GM21737 (cell line): ENCODE data around the gene MRPS6.

Source experiments
- ATAC-seq: cut with Tn5 transposase; IDR thresholded peaks from one replicate; pipeline ENCODE4 v1.9.1; 2021; ENCODE audit warnings: mild to moderate bottlenecking, moderate library complexity; ENCODE audit not compliant: unreplicated experiment

Gene MRPS6

GRCh38 chr21:34065027-34065426 is 8.4 kb upstream of the MRPS6 start:
- ATAC-seq: no peak

GRCh38 chr21:34071683-34072082 is 1.7 kb upstream of the MRPS6 start:
- ATAC-seq: no peak

- ATAC-seq: no peak
Measured at GRCh38 chr21:34072145-34073031, 990 bp upstream of the MRPS6 start.

GRCh38 chr21:34073749-34074282 is 438 bp downstream of the MRPS6 start:
- peak; percentile 41 for ATAC-seq

DNA sequence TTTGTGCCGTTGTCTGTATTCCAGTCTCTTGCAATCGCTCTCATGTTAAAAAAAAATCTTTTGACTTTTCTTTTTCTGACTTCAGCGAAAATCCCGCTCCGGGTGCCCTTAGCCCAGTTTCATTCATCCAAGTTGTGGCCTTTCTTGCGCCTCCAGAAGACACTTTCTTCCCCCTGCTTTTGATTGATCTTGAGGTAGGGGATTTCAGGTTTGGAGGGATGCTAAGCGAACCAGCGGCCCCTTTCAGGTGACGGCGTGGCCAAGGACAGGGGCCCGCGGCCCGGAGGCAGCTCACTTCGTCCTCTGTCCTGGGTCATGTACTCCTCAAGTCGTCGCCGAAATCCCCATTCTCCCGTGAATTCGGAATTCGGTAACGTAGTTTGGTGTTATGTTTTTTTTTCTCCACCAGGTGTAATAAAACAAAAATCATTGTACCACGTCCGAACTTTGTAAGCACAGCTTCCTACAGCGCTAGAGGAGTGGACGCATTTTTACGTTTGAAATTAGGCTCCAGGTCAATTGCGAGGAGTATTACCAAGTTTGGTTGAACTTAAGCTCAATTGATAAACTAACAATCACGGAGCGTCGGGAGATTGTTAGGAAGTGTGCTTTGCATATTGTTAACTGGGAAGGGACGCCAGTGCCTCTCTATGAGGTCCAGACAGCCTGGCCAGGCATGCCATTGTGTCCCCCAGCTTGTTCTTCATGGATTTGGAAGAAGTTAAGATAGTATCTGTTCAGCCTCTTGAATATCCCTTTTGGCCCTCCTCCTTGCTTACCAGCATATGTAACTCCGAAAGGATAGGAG is 1.1 kb downstream of the MRPS6 start:
- no peak for ATAC-seq

DNA sequence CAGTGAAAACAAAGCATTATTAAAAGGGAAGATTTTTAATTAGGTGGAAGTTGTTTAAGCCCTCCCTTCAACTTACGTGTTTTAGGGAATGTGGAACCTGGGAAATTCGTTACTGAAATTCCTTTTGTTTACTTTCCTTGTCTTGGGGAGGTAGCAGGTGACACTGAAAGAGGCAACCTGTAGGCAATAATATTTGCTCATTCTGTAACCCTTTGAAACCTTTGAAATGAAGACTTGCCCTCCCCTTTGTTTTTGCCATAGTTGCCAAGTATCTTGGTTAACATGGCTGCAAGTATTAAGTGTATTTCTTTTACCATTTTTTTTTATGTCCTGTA is 1.7 kb downstream of the MRPS6 start:
- no peak for ATAC-seq

GRCh38 chr21:34075760-34076660 is 2.6 kb downstream of the MRPS6 start:
- no peak for ATAC-seq

- ATAC-seq: no peak
Measured at GRCh38 chr21:34076835-34077234, 3.5 kb downstream of the MRPS6 start.

- ATAC-seq: no peak
Measured at GRCh38 chr21:34077888-34078287, 4.5 kb downstream of the MRPS6 start.

DNA sequence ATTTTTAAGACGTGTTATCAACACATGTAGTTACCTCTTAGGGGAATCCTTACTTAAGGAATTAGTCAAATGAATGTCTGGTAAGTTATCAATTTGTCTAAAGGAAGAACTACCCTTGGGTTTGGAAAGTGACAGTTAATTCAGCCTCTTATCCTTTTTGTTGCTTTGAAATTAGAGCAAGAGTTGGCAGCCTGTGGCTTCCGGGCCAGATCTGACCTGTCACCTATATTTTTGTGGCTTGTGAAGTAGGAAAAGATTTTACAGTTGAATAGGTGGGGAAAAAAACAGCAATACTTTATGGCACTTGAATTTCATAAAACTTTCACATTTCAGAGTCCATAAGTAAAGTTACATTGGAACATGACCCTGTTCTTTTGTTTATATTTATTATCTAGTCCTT is 5.5 kb downstream of the MRPS6 start:
- no peak for ATAC-seq

DNA sequence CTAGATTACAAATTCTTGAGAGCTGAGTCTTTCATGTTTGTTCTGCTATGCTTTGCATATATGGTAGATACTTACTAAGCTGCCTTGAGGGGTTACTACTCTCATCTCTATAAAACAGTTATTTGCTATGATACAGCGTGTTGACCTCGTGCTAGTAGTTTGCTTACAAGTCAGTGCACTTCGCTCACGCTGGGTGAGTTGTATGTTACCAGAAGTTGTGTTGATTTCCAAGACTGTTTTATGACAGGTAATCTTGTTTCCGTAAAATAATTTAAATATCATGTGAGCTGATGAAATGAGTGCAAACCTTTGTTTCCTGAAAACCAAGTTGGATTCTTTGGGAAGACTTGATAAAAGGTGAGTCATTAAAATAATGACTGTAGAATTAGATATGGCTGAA is 7.3 kb downstream of the MRPS6 start:
- no peak for ATAC-seq

DNA sequence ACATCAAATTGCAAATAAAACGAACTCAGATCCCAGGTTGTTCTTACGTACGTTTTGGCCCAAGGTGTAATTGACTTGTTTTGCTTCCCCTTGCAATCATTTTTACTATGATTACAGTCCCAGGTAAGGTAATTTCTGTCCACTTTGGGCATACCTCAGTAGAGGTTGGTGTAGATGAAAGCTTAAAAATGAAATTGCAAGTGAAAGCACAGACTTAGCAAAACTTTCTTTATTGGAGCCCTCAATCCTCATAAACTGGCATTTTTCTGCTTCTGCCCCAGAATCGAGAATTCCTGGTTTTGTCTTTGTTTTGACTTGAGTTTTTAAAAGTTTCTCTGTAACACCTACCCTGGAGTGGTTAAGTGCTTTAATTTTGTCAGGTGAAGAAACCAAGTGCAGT is 9.4 kb downstream of the MRPS6 start:
- no peak for ATAC-seq

GRCh38 chr21:34083357-34083756 is 10.0 kb downstream of the MRPS6 start:
- ATAC-seq: no peak

GRCh38 chr21:34085129-34085528 is 11.8 kb downstream of the MRPS6 start:
- ATAC-seq: no peak

DNA sequence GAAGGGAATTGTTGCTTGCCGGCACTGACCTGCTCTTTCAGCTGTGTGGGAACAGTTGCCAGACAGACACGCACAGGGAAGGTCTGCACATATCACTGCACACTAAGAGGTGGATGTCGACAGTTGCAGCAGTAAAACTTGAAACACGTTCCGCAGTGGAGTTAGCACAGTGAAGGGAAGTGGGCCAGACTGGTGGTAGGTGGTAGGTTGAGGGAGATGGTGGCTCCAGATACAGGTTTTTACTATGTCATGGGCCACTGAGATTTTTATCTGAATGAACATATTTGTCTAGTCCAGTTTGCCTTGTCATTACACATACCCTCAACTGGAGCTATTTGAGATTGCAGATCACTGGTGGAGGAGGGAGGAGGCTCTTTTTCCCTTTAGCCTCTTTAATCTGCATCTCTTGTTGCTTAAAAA is 13.5 kb downstream of the MRPS6 start:
- no peak for ATAC-seq

DNA sequence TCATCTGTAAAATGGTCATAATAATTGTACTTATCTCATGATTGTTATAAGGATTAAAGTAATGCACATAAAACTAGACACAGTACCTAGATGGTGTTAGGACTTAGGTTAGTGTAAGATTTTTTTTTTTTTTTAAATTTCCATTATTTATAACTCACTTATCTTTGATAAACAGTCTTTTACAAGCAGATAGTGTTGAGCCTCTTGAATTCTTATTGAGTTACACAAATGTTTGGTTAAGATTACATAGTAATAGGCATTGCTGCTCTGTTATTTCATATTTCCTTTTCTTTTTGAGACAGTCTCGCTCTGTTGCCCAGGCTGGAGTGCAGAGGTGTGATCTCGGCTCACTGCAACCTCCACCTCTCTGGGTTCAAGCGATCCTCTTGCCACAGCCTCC is 15.4 kb downstream of the MRPS6 start:
- no peak for ATAC-seq

GRCh38 chr21:34091032-34091431 is 17.7 kb downstream of the MRPS6 start:
- ATAC-seq: no peak

DNA sequence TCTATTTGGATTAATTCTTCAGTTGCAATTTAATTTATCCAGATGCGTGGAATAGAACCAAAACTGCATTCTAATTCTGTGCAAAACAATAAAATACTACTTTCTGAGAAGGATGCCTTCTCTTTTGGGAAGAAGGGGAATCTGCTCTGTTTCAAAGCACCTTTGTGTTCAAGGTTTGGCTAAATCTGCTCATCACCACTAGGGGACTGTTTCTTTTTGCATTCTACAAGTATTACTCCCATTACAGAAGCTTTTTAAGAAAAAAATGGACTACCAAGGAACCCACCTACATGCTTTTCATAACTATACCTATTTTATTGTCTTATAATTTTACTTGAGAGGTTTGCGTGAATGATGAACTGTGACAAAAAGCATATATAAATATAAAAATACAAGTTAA is 18.2 kb downstream of the MRPS6 start:
- no peak for ATAC-seq

DNA sequence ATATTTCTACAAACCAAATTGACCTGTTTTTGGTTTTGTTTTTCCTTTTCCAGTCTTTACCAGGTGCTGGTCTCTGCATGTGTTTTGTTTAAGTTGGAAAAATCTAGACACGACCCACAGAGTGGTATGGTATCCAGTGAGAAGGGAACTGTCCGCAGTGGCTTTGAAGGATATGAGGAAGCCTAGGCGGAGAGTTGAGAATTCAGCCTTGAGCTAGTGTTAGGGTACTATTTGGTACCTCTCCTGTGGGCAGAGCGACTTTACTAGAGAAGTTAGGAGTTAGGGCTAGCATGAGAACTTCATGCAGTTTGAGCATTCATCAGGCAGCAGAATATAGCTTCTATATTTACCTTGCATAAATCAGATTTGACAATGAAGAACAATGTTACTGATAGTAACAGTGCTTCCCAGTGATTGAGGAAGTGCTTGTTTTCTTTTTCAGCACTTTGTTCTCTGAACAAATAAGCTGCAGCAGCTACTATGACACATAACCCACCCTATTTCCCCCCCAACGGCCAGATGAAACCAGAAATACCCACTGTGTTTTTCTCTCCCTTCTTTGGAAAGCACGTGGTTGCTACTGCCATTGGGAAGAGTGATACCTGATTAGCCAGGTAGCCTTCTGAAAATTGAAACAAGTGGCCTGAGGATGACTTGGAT is 19.0 kb downstream of the MRPS6 start:
- no peak for ATAC-seq

- no peak for ATAC-seq
Measured at GRCh38 chr21:34093083-34093482, 19.7 kb downstream of the MRPS6 start.
